GM19438 (cell line): Measurements from ENCODE around the gene TMEM14A.
"Not testable (repeated sequence)": the region's sequence is repeated elsewhere in the genome, so short reads cannot be mapped to it uniquely, and the experiment has no call there.

Source experiments
- ATAC-seq: cut with Tn5 transposase; IDR thresholded peaks from one replicate; pipeline ENCODE4 v1.9.1; 2021; ENCODE audit warnings: low read depth; ENCODE audit not compliant: unreplicated experiment

The TMEM14A gene

GRCh38 chr6:52655941-52656340 lies 15.0 kb upstream of the TMEM14A start:
- ATAC-seq = not testable (repeated sequence)

DNA sequence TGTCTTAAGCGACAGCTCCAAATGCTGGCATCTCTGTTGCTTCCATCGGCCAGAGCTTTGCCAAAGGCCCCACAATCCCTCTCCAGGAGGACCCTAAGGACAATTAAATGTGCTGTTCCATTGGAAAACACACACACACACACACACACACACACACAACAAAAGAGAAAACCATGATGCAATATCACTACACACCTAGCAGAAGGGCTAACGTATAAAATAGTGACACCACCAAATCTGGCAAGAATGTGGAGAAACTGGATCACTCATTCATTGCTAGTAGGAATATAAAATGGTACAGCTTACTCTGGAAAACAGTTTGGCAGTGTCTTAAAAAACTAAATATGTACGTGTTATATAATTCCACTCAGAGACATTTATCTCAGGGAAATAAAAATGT lies 13.0 kb upstream of the TMEM14A start:
- no peak for ATAC-seq

DNA sequence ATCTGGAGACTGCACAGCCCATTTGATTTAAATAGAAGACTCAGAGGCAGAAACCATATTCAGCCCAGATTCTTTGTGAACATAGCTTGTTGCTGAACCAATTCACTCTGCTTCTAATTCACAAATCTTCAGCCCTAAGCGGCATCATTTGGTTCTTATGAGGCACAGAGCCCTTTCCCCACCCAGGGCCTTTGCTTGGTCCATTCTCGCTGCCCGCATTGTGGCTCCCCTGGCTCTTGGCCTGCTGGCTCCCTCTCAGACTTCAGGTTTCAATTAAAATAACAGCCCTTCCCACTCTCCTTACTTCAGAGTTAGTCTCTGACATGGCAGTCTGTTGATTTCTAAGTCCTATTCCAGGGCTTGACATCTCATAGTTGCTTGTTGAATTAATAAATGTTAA lies 9.4 kb upstream of the TMEM14A start:
- no peak for ATAC-seq

DNA sequence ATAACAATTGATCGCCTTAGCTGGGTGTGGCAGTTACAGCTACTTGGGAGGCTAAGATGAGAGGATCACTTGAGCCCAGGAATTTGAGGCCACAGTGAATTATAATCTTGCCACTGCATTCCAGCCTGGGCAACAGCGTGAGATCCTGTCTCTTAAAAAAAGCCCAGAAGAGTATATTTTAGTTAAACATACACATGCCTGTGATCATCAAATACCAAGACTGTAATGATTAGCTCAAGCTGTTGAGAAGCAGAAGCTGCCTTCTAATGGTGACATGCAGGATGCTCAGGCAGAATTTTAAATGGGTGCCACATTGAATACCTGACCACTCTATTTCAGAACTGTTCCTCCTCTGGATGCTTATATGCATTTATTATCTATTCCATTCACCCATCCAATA lies 8.9 kb upstream of the TMEM14A start:
- no peak for ATAC-seq

DNA sequence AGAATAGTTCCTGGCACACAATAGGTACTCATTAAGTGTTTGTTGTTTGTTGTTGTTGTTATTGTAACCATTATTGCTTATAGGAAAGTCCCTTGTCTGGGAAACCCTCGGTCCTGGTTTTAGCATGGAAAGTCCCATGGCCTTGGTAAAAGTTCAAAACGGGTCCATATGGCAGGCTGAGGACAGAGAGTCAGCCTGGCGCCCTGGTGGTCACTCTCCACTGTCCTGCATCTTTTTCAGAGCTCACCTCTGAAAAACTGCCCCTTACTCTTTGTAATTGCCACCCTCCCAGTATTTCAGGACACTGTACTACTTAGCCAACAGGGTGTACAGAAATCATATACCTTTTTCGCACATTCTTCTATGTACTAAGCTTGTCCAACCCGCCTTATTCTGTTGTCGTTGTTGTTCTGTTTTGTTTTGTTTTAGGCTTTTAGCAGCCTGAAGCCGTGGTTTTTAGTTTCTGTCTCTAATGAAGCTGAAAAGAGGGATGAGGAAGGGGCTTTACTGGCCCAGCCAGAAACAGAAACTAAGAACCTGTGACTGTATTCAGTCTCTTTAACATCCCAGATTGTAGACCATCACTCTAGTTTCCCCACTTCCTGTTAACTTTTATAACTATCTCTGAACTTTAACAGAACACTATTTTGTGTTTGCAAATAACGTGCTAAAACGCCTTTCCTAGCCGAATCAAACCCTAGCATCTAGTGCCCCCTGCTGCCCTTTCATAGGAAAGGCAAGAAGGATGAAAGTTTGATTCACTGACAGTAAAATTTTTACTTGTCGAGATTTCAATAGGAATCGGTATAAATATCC lies 7.6 kb upstream of the TMEM14A start:
- peak; percentile 36 for ATAC-seq

GRCh38 chr6:52663936-52664185 lies 7.1 kb upstream of the TMEM14A start:
- ATAC-seq = no peak

DNA sequence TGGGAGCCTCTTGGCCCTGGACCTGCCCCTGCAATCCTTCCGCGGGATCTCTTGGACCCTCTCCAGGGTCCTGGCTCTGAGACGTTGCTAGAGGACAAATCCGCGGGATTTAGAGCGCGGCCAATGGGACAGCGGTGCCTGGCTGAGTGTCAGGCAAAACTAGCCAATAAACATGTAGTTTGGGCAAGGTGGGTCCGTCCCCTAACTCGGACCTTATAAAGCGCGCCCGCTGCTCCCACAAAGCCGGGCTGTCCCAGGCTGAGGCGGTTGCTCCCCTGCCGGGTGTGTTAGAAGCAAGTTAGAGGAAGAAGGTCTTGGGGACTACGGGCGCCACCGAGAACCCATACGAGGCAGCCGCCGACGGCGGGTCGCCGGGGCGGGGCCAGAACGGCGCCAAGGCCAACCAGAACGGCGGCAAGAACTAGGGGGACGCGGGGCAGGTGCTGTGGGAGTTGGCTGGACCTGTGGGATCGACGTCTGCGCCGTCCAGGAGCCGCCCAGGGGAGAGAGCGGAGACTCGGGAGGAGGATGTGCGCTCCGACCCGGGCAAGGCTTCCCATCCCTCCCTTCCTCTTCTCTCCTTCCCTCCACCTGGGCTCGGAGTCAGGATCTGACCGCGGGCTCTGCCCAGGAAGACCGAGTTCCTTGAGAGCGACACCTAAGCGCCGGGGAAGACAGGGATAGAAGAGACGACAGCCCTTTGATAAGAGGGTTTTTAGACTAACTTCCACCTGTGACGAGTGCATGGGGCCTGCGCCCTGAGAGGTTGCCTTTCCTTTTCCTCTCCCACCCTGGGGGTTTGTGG lies 6.5 kb upstream of the TMEM14A start:
- peak; percentile 92 for ATAC-seq

- ATAC-seq = no peak
Observed at GRCh38 chr6:52664991-52665686, 5.8 kb upstream of the TMEM14A start.

- ATAC-seq = no peak
Observed at GRCh38 chr6:52666071-52666470, 4.8 kb upstream of the TMEM14A start.

DNA sequence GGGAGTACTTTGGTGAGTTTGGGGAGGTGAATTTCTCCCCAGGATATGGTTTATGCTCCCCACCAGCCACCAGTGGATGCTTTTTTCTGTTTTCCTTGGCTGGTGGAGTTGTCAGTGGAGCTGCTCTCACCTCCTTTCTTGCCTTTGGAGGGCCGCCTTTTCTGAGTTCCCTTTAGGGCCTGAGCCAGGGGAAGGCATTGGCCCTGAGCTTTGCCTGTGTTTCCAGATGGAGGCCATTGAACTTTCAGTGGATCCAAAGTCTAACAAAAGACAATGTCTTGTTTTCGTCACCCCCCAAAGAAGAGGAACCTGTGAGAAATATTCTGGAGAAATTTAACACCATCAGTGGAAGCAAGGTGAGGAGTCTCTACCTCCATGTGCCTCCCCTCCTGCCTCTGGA lies 4.4 kb upstream of the TMEM14A start:
- ATAC-seq = no peak

DNA sequence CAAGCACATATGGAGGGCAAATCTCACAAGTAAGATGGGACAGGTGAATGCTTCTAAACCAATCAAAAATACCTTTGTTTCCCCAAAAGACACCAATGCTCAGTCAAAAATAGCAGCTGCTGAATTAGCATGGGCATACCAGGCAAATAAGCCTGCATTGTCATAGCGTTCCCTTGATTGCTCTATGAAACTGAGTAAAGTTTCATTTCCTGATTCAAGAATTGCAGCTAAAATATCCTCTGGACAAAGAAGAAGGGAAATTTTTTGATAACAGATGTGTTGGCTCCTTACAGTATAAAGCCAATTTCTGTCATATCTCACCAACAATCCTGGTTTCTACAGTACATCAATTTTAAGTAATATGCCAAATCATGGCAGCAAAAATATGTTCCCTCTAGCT lies 3.3 kb upstream of the TMEM14A start:
- ATAC-seq = no peak

GRCh38 chr6:52671676-52672075 lies 763 bp downstream of the TMEM14A start:
- no peak for ATAC-seq

GRCh38 chr6:52672412-52673025 lies 1.6 kb downstream of the TMEM14A start:
- no peak for ATAC-seq

GRCh38 chr6:52674666-52675065 lies 3.8 kb downstream of the TMEM14A start:
- no peak for ATAC-seq

GRCh38 chr6:52675372-52675771 lies 4.5 kb downstream of the TMEM14A start:
- ATAC-seq = no peak

DNA sequence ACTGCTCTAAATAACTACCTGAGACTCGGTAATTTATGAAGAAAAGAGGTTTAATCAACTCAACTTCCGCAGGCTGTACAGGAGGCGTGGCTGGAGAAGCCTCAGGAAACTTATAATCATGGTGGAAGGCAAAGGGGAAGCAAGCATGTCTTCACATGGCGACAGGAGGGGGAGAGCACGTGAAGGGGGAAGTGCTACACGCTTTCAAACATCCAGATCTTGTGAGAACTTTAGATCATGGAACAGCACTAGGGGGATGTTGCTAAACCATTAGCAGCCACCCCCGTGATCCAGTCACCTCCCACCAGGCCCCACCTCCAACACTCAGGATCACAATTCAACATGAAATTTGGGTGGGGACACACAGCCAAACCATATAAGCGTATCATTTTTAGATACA lies 5.7 kb downstream of the TMEM14A start:
- not testable (repeated sequence) for ATAC-seq

DNA sequence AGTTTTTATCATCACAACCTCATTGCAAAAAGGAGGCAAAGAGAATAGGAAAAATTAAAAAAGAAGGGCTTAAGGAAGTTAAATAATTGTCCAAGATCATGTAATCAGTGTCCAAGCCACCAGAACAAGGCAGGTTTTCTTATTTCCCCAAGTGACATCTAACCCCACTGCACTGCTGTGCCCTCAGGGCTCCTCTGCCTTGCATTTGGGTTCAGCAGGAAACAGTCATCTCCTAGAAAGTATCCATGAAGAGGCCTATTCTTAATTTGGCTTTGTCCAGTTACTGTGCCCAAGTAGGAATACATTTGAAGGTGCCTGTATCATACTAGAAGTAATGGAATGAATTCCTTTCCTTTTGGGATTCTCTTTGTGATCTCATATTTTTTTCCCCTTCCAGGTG lies 10.5 kb downstream of the TMEM14A start:
- ATAC-seq = no peak

- no peak for ATAC-seq
Observed at GRCh38 chr6:52686878-52687699, 16.2 kb downstream of the TMEM14A start.

DNA sequence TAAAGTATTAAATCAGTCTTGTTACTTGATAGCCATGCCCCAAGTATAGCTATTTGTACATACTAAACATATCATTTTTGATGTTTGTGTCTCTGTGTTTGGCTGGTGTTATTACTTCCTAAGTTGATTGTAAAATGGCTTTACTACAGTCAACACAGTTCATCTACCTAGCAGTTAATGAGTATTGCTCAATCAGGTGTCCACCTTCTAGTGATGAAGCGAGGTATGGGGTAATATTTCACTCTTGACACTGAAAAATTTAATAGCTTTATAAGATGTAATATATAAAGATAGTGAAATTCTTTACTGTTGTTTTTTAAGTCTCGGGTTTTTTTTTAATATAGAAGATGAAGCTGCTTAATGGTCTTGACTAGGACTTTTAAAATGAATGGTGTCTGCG lies 18.9 kb downstream of the TMEM14A start:
- ATAC-seq = no peak

DNA sequence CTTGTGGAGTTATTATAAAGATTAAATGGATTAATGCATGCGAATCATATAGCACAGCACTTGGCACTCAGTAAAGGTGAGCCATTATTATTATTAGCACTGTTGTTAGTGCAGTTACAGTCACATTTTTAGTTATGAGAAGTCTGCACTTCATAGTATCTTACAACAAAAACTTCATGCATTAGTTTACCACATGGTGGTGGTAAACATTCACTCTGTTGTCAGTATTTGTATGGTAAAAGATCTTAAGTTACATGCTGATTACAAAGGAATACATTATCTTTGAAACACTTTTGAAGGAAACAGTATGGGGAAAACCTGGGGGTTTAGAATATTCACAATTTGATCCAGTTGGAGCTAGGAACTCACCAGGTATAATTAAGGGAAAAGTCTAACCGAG lies 20.8 kb downstream of the TMEM14A start:
- no peak for ATAC-seq
